DOHH2 (cell line): Measurements from ENCODE around the gene DOCK9.

Source experiments
- CTCF ChIP-seq: fragments of 200-600 bp; sonication (generic); IDR thresholded peaks from one replicate; pipeline ENCODE4 v1.5.1; 2014; ENCODE audit warnings: antibody characterized with exemption, mild to moderate bottlenecking, low read depth, low read length; ENCODE audit not compliant: poor library complexity, severe bottlenecking
- EZH2phosphoT487 ChIP-seq: fragments of 200-600 bp; sonication (generic); IDR thresholded peaks from 2 replicates; pipeline ENCODE4 v1.6.1; 2017; ENCODE audit warnings: borderline replicate concordance, mild to moderate bottlenecking, antibody characterized with exemption, low read length, moderate library complexity, mixed read lengths

- TF ChIP-seq CTCF (no peak), EZH2phosphoT487 (no peak)
Observed at GRCh38 chr13:98939660-98940191, 38.1 kb downstream of the DOCK9 start.
